Skeletal muscle cell (primary cell): ENCODE measurements around the gene CAV2.
"Not testable (repeated sequence)": the region's sequence is repeated elsewhere in the genome, so short reads cannot be mapped to it uniquely, and the experiment has no call there.

ENCODE experiments used
- DNase-seq: peaks from one replicate; pipeline ENCODE4 v3.0.0-alpha.2; 2010; ENCODE audit warnings: low read depth
- H3K4me3 ChIP-seq: 2 replicates; pipeline ENCODE4 v1.5.1; 2011; ENCODE audit warnings: low read depth, mild to moderate bottlenecking, control low read depth, low read length, moderate library complexity

CAV2 gene, protein sequence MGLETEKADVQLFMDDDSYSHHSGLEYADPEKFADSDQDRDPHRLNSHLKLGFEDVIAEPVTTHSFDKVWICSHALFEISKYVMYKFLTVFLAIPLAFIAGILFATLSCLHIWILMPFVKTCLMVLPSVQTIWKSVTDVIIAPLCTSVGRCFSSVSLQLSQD

GRCh38 chr7:116499168-116500077 lies at the start of gene CAV2:
CAV2 (plus strand) TSS chr7:116499738; CDS start chr7:116499782, 44 bp downstream.
- no peak for DNase-seq
- H3K4me3 ChIP-seq = peak within 1 kb of the TSS; percentile 81

DNA sequence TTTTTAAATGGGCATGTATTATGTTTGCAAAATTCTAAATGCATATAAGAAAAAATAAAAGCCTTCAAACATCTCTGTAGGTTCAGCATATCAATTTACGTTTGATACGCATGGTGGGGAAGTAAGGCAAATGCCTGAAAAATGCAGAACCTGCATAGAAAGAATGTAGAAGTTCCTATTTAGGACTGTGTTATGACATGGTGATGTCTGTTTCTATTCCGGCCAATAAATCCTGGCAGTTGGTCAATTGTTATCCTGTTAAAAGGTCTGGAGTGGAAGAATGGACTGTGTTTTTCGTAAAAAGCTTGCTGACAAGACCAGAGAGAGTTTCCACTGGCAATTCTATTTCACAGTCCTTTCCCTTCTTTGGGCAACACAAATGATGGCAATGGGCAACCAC lies 49.6 kb upstream of the CAV2 start:
- DNase-seq = no peak

GRCh38 chr7:116451957-116452729 lies 47.4 kb upstream of the CAV2 start:
- H3K4me3 ChIP-seq = no peak overlapping the region
- DNase-seq = no peak

More for the DNA sequence above, 49.6 kb upstream of the CAV2 start:
- no peak overlapping the region for H3K4me3 ChIP-seq

GRCh38 chr7:116454377-116454776 lies 45.2 kb upstream of the CAV2 start:
- no peak overlapping the region for H3K4me3 ChIP-seq
- DNase-seq = no peak

- DNase-seq = no peak
- peak overlapping the region; percentile 1 for H3K4me3 ChIP-seq
Observed at GRCh38 chr7:116455009-116455408, 44.5 kb upstream of the CAV2 start.

DNA sequence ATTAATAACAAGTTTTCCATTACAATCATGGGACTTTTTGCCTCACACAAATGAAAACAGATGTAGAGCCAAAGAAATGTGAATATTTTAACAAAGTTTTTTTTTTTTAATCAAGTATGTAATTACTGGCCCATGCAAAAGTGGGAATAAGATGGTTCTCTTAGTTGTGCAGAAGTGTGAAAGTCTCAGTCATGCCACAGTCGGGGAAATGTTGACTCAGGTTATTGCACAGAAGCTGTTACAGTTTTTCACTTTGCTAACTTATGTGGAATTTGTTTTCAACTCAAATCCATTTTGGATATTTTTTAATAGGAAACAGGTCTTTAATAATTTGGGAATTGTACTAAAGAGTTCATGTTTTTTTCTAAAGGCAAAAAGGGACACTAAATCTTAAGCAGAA lies 44.0 kb upstream of the CAV2 start:
- DNase-seq = no peak
- no peak overlapping the region for H3K4me3 ChIP-seq

GRCh38 chr7:116461500-116461899 lies 38.0 kb upstream of the CAV2 start:
- no peak overlapping the region for H3K4me3 ChIP-seq

DNA sequence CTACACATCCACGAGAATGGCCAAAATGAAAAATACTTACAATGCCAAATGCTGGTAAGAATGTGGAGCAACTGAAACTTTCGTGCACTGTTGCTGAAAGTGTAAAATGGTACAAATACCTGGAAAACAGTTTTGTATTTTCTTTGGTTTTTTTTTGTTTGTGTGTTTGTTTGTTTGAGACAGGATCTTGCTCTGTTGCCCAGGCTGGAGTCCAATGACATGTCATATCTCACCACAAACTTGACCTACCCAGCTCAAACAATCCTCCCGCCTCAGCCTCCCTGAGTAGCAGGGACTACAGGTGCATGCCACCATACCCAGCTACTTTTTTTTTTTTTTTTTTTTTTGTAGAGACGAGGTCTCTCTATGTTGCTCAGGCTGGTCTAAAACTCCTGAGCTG lies 35.6 kb upstream of the CAV2 start:
- DNase-seq = no peak
- no peak overlapping the region for H3K4me3 ChIP-seq

More at GRCh38 chr7:116461500-116461899, 38.0 kb upstream of the CAV2 start:
- no peak for DNase-seq

GRCh38 chr7:116464375-116464774 lies 35.2 kb upstream of the CAV2 start:
- no peak for DNase-seq
- H3K4me3 ChIP-seq = no peak overlapping the region

GRCh38 chr7:116465125-116465524 lies 34.4 kb upstream of the CAV2 start:
- no peak for DNase-seq

GRCh38 chr7:116468534-116468933 lies 31.0 kb upstream of the CAV2 start:
- H3K4me3 ChIP-seq = no peak overlapping the region
- no peak for DNase-seq

More at GRCh38 chr7:116465125-116465524, 34.4 kb upstream of the CAV2 start:
- no peak overlapping the region for H3K4me3 ChIP-seq

GRCh38 chr7:116477625-116478024 lies 21.9 kb upstream of the CAV2 start:
- no peak for DNase-seq
- no peak overlapping the region for H3K4me3 ChIP-seq

GRCh38 chr7:116478834-116479233 lies 20.7 kb upstream of the CAV2 start:
- DNase-seq = no peak
- no peak overlapping the region for H3K4me3 ChIP-seq

GRCh38 chr7:116483271-116483942 lies 16.1 kb upstream of the CAV2 start:
- no peak overlapping the region for H3K4me3 ChIP-seq
- DNase-seq = no peak

- not testable (repeated sequence) for DNase-seq, H3K4me3 ChIP-seq
Observed at GRCh38 chr7:116484389-116484788, 15.1 kb upstream of the CAV2 start.

DNA sequence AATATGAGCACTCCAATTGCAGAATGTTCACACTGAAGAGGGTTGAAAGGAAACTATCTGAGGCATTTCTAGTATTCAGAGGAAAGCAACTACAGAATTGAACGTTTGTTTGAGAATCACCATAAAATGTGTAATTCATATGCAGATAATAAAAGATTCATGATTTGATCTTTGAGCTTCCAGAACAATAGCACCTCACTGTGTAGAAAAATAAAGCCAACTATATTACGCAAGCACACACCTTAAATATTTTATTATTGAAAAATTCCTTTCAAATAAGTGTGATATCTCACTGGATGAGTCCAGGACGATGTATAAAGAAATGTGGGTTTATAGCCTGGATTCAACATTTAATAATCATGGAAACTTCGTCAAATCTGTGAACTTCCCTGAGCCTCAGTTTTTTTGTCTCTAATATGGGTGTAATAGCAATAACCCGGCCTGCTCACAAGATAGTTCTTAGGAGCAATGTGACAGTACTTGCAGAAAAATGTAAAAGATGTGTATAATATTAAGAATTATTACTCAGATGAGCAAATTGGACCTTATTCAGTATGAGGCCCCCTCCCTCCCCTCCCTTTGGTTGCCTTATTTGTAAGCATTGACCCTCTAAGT lies 11.5 kb upstream of the CAV2 start:
- no peak for DNase-seq
- no peak overlapping the region for H3K4me3 ChIP-seq

- H3K4me3 ChIP-seq = no peak overlapping the region
- no peak for DNase-seq
Observed at GRCh38 chr7:116490351-116490750, 9.2 kb upstream of the CAV2 start.

GRCh38 chr7:116491887-116492653 lies 7.5 kb upstream of the CAV2 start:
- DNase-seq = no peak
- no peak overlapping the region for H3K4me3 ChIP-seq
